Activated naive CD4-positive, alpha-beta T cell treated with anti-CD3 and anti-CD28 coated beads for 36 hours (primary cell): Measurements from ENCODE around the gene LRRC4B. TPM values are rescaled to one million over a fixed set of nuclear protein-coding genes. Genes with fewer than 3 reads are reported as not detected.
"Not testable (repeated sequence)": the region's sequence is repeated elsewhere in the genome, so short reads cannot be mapped to it uniquely, and the experiment has no call there.

ENCODE experiments used
- CTCF ChIA-PET: fragments of 350-600 bp; sonication (Branson Sonifier 250); formaldehyde crosslinking; loops from one replicate; lab custom pipeline; 2021; ENCODE audit warnings: antibody characterized with exemption; lab: Charles Lee
- DNase-seq: peaks from one replicate; pipeline ENCODE4 v3.0.0-alpha.2; 2020
- H3K27ac Mint-ChIP-seq: one replicate; pipeline ENCODE4 v1.8.0; 2021; ENCODE audit warnings: mild to moderate bottlenecking, mixed read lengths
- H3K27me3 Mint-ChIP-seq: one replicate; pipeline ENCODE4 v1.8.0; 2021; ENCODE audit warnings: low read depth, mixed read lengths
- H3K36me3 Mint-ChIP-seq: one replicate; pipeline ENCODE4 v1.8.0; 2021; ENCODE audit warnings: low read depth, mixed read lengths
- H3K4me1 Mint-ChIP-seq: one replicate; pipeline ENCODE4 v1.8.0; 2021; ENCODE audit warnings: low read depth, mixed read lengths
- H3K4me3 Mint-ChIP-seq: one replicate; pipeline ENCODE4 v1.8.0; 2021; ENCODE audit warnings: mild to moderate bottlenecking, moderate library complexity, mixed read lengths
- H3K9me3 Mint-ChIP-seq: one replicate; pipeline ENCODE4 v1.8.0; 2021; ENCODE audit warnings: mixed read lengths
- intact Hi-C: fragments of 100-400 bp; cut with micrococcal nuclease; formaldehyde crosslinking; loops from one replicate; pipeline ENCODE4 v1.15.1; 2023
- total RNA-seq, 2 experiments: library from RNA; stranded (reverse); gene quantifications; one replicate each; pipeline ENCODE4 v1.2.3, GENCODE V29; 2021

The LRRC4B gene
- total RNA-seq, result not detected

- intact Hi-C loops, result no loop called here
- no peaks in the 10 kb centered on the region for H3K9me3 Mint-ChIP-seq
- H3K27me3 Mint-ChIP-seq, result peaks cover 46% of the 10 kb centered on the region
- H3K4me1 Mint-ChIP-seq, result peaks cover 21% of the 10 kb centered on the region
- no peak within 1 kb of the TSS for H3K27ac Mint-ChIP-seq
- H3K4me3 Mint-ChIP-seq, result no peak within 1 kb of the TSS
- no peak for DNase-seq
- CTCF ChIA-PET, result interaction anchor here (1.5 kb wide), 1 partner anchor 10 kb away, joined by 8 read pairs; no protein-coding TSS in a partner anchor
- no peaks in the 10 kb centered on the region for H3K36me3 Mint-ChIP-seq
These were observed at the start of gene LRRC4B for GRCh38 chr19:50567882-50568727. Gene LRRC4B (minus strand): TSS chr19:50568435. CDS start chr19:50548838, 19,597 bp downstream.

GRCh38 chr19:50612504-50613404 is 44.5 kb upstream of the LRRC4B start:
- H3K36me3 Mint-ChIP-seq, H3K4me1 Mint-ChIP-seq, H3K27ac Mint-ChIP-seq, H3K4me3 Mint-ChIP-seq, DNase-seq, H3K9me3 Mint-ChIP-seq, intact Hi-C loops: not testable (repeated sequence)
- H3K27me3 Mint-ChIP-seq, result peaks cover 19% of the 10 kb centered on the region
- CTCF ChIA-PET, result interaction anchor here (0.6 kb wide), 1 partner anchor 384 kb away, joined by 3 read pairs; no protein-coding TSS in a partner anchor

- H3K4me1 Mint-ChIP-seq, result peaks cover 10% of the 10 kb centered on the region
- no peaks in the 10 kb centered on the region for H3K36me3 Mint-ChIP-seq
- intact Hi-C loops, result loop anchor here (2.0 kb wide), 3 partner anchors 51 to 315 kb away; no protein-coding TSS in a partner anchor
- CTCF ChIA-PET, result interaction anchor here (0.7 to 1.0 kb wide), 4 partner anchors 9 to 606 kb away, joined by 3 to 4 read pairs (median 3); no protein-coding TSS in a partner anchor
- no peak overlapping the region for H3K4me3 Mint-ChIP-seq
- no peak overlapping the region for H3K27ac Mint-ChIP-seq
- peak; percentile 91 for DNase-seq
- peaks cover 32% of the 10 kb centered on the region for H3K27me3 Mint-ChIP-seq
- H3K9me3 Mint-ChIP-seq, result no peaks in the 10 kb centered on the region
These were observed 39.9 kb upstream of the LRRC4B start for GRCh38 chr19:50607874-50608785.

- intact Hi-C loops, result no loop called here
- CTCF ChIA-PET, result interaction anchor here (0.7 to 1.0 kb wide), 3 partner anchors 8 to 315 kb away, joined by 3 to 4 read pairs (median 3); no protein-coding TSS in a partner anchor
These were observed 39.2 kb upstream of the LRRC4B start for GRCh38 chr19:50607388-50607787.

GRCh38 chr19:50606059-50606836 is 38.0 kb upstream of the LRRC4B start:
- H3K27me3 Mint-ChIP-seq, result peaks cover 46% of the 10 kb centered on the region
- H3K36me3 Mint-ChIP-seq, H3K27ac Mint-ChIP-seq, H3K9me3 Mint-ChIP-seq, H3K4me3 Mint-ChIP-seq, H3K4me1 Mint-ChIP-seq, intact Hi-C loops, DNase-seq: not testable (repeated sequence)
- CTCF ChIA-PET, result interaction anchor here (0.7 kb wide), 1 partner anchor 52 kb away, joined by 3 read pairs; no protein-coding TSS in a partner anchor

More at GRCh38 chr19:50607388-50607787, 39.2 kb upstream of the LRRC4B start:
- Mint-ChIP-seq H3K36me3 (no peaks in the 10 kb centered on the region), H3K9me3 (no peaks in the 10 kb centered on the region), H3K27ac (no peak overlapping the region), H3K27me3 (peaks cover 36% of the 10 kb centered on the region), H3K4me1 (peaks cover 10% of the 10 kb centered on the region), H3K4me3 (no peak overlapping the region)
- DNase-seq, result no peak

GRCh38 chr19:50604264-50605073 is 36.2 kb upstream of the LRRC4B start:
- H3K4me3 Mint-ChIP-seq, H3K36me3 Mint-ChIP-seq, H3K4me1 Mint-ChIP-seq, intact Hi-C loops, DNase-seq, H3K9me3 Mint-ChIP-seq, H3K27ac Mint-ChIP-seq, CTCF ChIA-PET: not testable (repeated sequence)
- peaks cover 43% of the 10 kb centered on the region for H3K27me3 Mint-ChIP-seq

- no peak overlapping the region for H3K27ac Mint-ChIP-seq
- no peak for DNase-seq
- H3K4me3 Mint-ChIP-seq, result no peak overlapping the region
- CTCF ChIA-PET, result interaction anchor here (0.5 kb wide), 1 partner anchor 161 kb away, joined by 3 read pairs; no protein-coding TSS in a partner anchor
- no peaks in the 10 kb centered on the region for H3K9me3 Mint-ChIP-seq
- H3K4me1 Mint-ChIP-seq, result peaks cover 5% of the 10 kb centered on the region
- H3K27me3 Mint-ChIP-seq, result peaks cover 38% of the 10 kb centered on the region
- intact Hi-C loops, result no loop called here
- H3K36me3 Mint-ChIP-seq, result no peaks in the 10 kb centered on the region
These were observed 34.7 kb upstream of the LRRC4B start for GRCh38 chr19:50602935-50603334.

- no peaks in the 10 kb centered on the region for H3K36me3 Mint-ChIP-seq
- no peak overlapping the region for H3K27ac Mint-ChIP-seq
- peaks cover 2% of the 10 kb centered on the region for H3K4me1 Mint-ChIP-seq
- no peaks in the 10 kb centered on the region for H3K9me3 Mint-ChIP-seq
- no peak overlapping the region for H3K4me3 Mint-ChIP-seq
- H3K27me3 Mint-ChIP-seq, result peaks cover 39% of the 10 kb centered on the region
- intact Hi-C loops, result no loop called here
- CTCF ChIA-PET, result interaction anchor here (0.5 kb wide), 1 partner anchor 162 kb away, joined by 3 read pairs; no protein-coding TSS in a partner anchor
- DNase-seq, result no peak
These were observed 34.3 kb upstream of the LRRC4B start for GRCh38 chr19:50602496-50602895.

- Mint-ChIP-seq H3K36me3 (no peaks in the 10 kb centered on the region), H3K9me3 (no peaks in the 10 kb centered on the region), H3K4me3 (no peak overlapping the region), H3K27ac (no peak overlapping the region), H3K27me3 (peaks cover 34% of the 10 kb centered on the region), H3K4me1 (no peaks in the 10 kb centered on the region)
- intact Hi-C loops, result no loop called here
- DNase-seq, result no peak
- CTCF ChIA-PET, result no interaction called here
These were observed 33.8 kb upstream of the LRRC4B start for GRCh38 chr19:50602089-50602422.

GRCh38 chr19:50601407-50602088 is 33.3 kb upstream of the LRRC4B start:
- H3K27ac Mint-ChIP-seq, result no peak overlapping the region
- H3K4me1 Mint-ChIP-seq, result no peaks in the 10 kb centered on the region
- H3K9me3 Mint-ChIP-seq, result no peaks in the 10 kb centered on the region
- DNase-seq, result no peak
- CTCF ChIA-PET, result no interaction called here
- H3K36me3 Mint-ChIP-seq, result no peaks in the 10 kb centered on the region
- no peak overlapping the region for H3K4me3 Mint-ChIP-seq
- intact Hi-C loops, result no loop called here
- peaks cover 31% of the 10 kb centered on the region for H3K27me3 Mint-ChIP-seq
